ENCODE data around the gene TRRAP.

The TRRAP gene

DNA sequence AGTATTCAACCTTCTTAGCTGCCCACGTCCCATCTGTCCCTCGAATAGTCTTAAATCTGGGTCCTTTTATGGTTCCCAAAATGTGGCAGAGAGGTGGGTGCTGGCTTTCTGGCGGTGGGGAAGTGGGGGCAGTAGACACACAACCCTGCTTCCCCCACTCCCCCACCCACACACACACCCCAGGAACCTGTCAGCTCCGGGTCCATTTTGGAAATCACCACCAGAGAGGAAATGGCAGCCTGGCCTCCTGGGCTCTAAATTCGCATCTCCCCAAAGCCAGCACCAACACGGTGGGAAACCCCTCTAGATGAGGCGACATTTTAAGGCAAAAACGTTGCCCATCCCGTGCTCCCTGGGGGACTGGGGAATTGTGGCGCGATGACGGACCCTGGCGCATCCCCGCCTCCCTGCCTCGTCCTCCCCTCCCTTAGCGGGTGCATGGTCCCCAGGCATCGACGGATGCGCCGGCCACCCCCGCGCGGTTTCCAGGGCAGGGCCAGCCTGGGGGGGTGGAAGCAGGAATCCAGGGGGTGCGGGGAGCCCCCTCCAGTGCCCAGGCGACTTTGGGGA is 9.2 kb upstream of the TRRAP start:
- TF ChIP-seq POLR2AphosphoS5 (IDR thresholded peaks at IDR 0.05; ENCODE audit: low read depth) (no peak), GABPA (IDR thresholded peaks at IDR 0.05; ENCODE audit: low read depth) (no peak), SPI1 (IDR thresholded peaks at IDR 0.05; ENCODE audit: borderline replicate concordance, low read depth) (no peak)
- TF ChIP-seq, protein P1, sequence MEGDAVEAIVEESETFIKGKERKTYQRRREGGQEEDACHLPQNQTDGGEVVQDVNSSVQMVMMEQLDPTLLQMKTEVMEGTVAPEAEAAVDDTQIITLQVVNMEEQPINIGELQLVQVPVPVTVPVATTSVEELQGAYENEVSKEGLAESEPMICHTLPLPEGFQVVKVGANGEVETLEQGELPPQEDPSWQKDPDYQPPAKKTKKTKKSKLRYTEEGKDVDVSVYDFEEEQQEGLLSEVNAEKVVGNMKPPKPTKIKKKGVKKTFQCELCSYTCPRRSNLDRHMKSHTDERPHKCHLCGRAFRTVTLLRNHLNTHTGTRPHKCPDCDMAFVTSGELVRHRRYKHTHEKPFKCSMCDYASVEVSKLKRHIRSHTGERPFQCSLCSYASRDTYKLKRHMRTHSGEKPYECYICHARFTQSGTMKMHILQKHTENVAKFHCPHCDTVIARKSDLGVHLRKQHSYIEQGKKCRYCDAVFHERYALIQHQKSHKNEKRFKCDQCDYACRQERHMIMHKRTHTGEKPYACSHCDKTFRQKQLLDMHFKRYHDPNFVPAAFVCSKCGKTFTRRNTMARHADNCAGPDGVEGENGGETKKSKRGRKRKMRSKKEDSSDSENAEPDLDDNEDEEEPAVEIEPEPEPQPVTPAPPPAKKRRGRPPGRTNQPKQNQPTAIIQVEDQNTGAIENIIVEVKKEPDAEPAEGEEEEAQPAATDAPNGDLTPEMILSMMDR (IDR thresholded peaks at IDR 0.05; ENCODE audit: insufficient read depth, low read length): no peak
- TF ChIP-seq, protein P2, sequence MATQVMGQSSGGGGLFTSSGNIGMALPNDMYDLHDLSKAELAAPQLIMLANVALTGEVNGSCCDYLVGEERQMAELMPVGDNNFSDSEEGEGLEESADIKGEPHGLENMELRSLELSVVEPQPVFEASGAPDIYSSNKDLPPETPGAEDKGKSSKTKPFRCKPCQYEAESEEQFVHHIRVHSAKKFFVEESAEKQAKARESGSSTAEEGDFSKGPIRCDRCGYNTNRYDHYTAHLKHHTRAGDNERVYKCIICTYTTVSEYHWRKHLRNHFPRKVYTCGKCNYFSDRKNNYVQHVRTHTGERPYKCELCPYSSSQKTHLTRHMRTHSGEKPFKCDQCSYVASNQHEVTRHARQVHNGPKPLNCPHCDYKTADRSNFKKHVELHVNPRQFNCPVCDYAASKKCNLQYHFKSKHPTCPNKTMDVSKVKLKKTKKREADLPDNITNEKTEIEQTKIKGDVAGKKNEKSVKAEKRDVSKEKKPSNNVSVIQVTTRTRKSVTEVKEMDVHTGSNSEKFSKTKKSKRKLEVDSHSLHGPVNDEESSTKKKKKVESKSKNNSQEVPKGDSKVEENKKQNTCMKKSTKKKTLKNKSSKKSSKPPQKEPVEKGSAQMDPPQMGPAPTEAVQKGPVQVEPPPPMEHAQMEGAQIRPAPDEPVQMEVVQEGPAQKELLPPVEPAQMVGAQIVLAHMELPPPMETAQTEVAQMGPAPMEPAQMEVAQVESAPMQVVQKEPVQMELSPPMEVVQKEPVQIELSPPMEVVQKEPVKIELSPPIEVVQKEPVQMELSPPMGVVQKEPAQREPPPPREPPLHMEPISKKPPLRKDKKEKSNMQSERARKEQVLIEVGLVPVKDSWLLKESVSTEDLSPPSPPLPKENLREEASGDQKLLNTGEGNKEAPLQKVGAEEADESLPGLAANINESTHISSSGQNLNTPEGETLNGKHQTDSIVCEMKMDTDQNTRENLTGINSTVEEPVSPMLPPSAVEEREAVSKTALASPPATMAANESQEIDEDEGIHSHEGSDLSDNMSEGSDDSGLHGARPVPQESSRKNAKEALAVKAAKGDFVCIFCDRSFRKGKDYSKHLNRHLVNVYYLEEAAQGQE (IDR thresholded peaks at IDR 0.05; ENCODE audit: insufficient replicate concordance, low read depth): no peak
- no peak overlapping the region for H3K4me3 ChIP-seq (replicated peaks; ENCODE audit: insufficient read depth, low read length)
- H3K27ac ChIP-seq (replicated peaks): no peak overlapping the region
- no peak for DNase-seq (ENCODE audit: low read depth in 1 of 2, low spot score in 1 of 2)
- H3K27me3 ChIP-seq (ENCODE audit: insufficient read depth, poor library complexity, severe bottlenecking): peaks cover 14% of the 10 kb centered on the region

DNA sequence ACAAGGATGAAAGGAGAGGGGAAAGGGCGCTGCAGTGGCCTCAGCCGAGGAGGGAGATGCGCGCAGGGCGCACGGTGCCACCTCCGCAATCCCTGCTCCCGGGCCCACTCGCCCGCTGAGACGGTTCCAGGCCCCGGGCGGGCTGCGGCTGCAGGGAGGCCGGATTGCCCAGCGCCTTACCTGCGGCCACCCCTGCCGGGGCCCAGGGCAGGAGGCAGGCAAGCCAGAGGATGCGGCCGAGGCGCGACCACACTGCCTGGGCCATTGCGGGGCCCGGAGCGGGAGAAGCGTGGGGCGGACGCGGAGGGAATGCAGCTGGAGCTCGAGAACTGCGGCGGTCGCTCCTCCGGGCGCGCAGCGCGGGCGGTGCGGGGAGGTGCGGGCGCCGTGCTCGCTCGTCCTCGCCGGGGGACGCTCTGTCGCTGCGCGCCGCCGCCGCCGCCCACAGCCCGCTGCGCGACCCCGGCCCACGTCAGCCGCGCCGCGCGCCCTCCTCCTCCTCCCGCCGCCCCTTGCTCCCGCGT is 8.7 kb upstream of the TRRAP start, which contains the start of gene TMEM130:
Gene TMEM130 (minus strand): TSS at position 418 of the 524 bp plus-strand sequence. CDS start 153 bp downstream, at position 265.
- Histone ChIP-seq H3K27me3 (ENCODE audit: insufficient read depth, poor library complexity, severe bottlenecking) (peaks cover 14% of the 10 kb centered on the region), H3K27ac (replicated peaks) (no peak within 1 kb of the TSS), H3K4me3 (replicated peaks; ENCODE audit: insufficient read depth, low read length) (peak within 1 kb of the TSS; percentile 28)
- TF ChIP-seq GABPA (IDR thresholded peaks at IDR 0.05; ENCODE audit: low read depth) (no peak), SPI1 (IDR thresholded peaks at IDR 0.05; ENCODE audit: borderline replicate concordance, low read depth) (no peak), POLR2AphosphoS5 (IDR thresholded peaks at IDR 0.05; ENCODE audit: low read depth) (no peak)
- TF ChIP-seq, protein P2 (IDR thresholded peaks at IDR 0.05; ENCODE audit: insufficient replicate concordance, low read depth): no peak
- TF ChIP-seq, protein P1 (IDR thresholded peaks at IDR 0.05; ENCODE audit: insufficient read depth, low read length): no peak
- no peak for DNase-seq (ENCODE audit: low read depth in 1 of 2, low spot score in 1 of 2)

DNA sequence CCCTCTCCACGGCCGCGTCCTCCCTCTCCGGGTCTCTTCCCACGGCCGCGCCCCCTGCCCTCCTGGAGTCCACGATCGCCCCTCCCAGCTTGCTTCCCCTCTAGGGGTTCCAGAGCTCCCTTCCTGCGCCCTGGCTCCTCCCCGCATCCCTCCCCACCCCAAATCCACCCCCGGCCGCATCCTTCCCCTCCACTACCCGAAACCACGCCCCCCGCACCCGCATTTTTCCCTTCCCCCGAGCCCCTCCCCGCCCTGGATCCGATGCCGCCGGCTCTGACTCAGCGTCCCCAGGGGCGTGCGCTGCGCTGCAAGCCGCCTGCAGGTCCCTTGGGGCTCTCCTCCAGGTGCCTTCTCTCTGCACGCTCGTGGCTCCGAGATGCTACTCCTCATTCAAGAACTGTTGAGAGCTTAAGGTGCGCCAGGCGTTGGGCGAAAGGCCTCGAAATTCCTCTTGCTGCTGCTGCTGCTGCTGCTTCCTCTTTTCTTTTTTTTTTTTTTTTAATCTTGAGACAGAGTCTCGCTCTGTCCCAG is 8.1 kb upstream of the TRRAP start:
- peak; percentile 53 to 63 for DNase-seq (ENCODE audit: low read depth in 1 of 2, low spot score in 1 of 2)
- TF ChIP-seq, protein P1 (IDR thresholded peaks at IDR 0.05; ENCODE audit: insufficient read depth, low read length): no peak
- TF ChIP-seq GABPA (IDR thresholded peaks at IDR 0.05; ENCODE audit: low read depth): no peak
- no peak for TF ChIP-seq POLR2AphosphoS5 (IDR thresholded peaks at IDR 0.05; ENCODE audit: low read depth)
- TF ChIP-seq, protein P2 (IDR thresholded peaks at IDR 0.05; ENCODE audit: insufficient replicate concordance, low read depth): no peak
- TF ChIP-seq SPI1 (IDR thresholded peaks at IDR 0.05; ENCODE audit: borderline replicate concordance, low read depth): peak; percentile 46; the same call in 1 of the 2 replicates
- H3K4me3 ChIP-seq (replicated peaks; ENCODE audit: insufficient read depth, low read length): peak overlapping the region; percentile 28
- H3K27ac ChIP-seq (replicated peaks): no peak overlapping the region
- peaks cover 14% of the 10 kb centered on the region for H3K27me3 ChIP-seq (ENCODE audit: insufficient read depth, poor library complexity, severe bottlenecking)
